Aorta (tissue), 5 donors: Measurements from ENCODE around the gene UBR1. TPM values are rescaled to one million over a fixed set of nuclear protein-coding genes. Genes with fewer than 3 reads are reported as not detected.

Experiments
- ATAC-seq: fragments of 200-7000 bp; cut with Tn5 transposase; one replicate; pipeline ENCODE4 v1.9.1; 2022; ENCODE audit warnings: moderate library complexity; ENCODE audit not compliant: low FRiP score
- DNase-seq, 2 donors: peaks; one replicate each; pipeline ENCODE4 v3.0.0-alpha.2; 2020
- H3K27ac ChIP-seq, 2 donors: one replicate each; pipeline ENCODE4 v1.5.1; 2013; ENCODE audit warnings: low read length in 2 of 2, mild to moderate bottlenecking in 2 of 2, moderate library complexity in 2 of 2, control low read depth in 1 of 2, inconsistent platforms in 1 of 2, low read depth in 1 of 2
- H3K27me3 ChIP-seq, 2 donors: one replicate each; pipeline ENCODE4 v1.6.1; 2013; ENCODE audit warnings: control low read depth in 1 of 2, low read length in 1 of 2, mild to moderate bottlenecking in 1 of 2, moderate library complexity in 1 of 2; ENCODE audit not compliant: insufficient read depth in 2 of 2, control insufficient read depth in 1 of 2
- H3K36me3 ChIP-seq, 2 donors: one replicate each; pipeline ENCODE4 v1.6.1; 2013; ENCODE audit warnings: control low read depth in 1 of 2, low read length in 1 of 2, mild to moderate bottlenecking in 1 of 2; ENCODE audit not compliant: insufficient read depth in 2 of 2, control insufficient read depth in 1 of 2
- H3K4me1 ChIP-seq, 2 donors: one replicate each; pipeline ENCODE4 v1.6.1; 2013; ENCODE audit warnings: low read length in 2 of 2, control low read depth in 1 of 2, mild to moderate bottlenecking in 1 of 2, moderate library complexity in 1 of 2; ENCODE audit not compliant: insufficient read depth in 2 of 2, control insufficient read depth in 1 of 2
- H3K4me3 ChIP-seq, 2 donors: one replicate each; pipeline ENCODE4 v1.5.1; 2013; ENCODE audit warnings: low read length in 2 of 2, control low read depth in 1 of 2, mild to moderate bottlenecking in 1 of 2
- H3K9me3 ChIP-seq: one replicate; pipeline ENCODE4 v1.6.1; 2013; ENCODE audit warnings: mild to moderate bottlenecking, low read length; ENCODE audit not compliant: control insufficient read depth
- WGBS, 2 donors: extraction: QIAGEN DNeasy Blood & Tissue Kit; methylation state at CpG; one replicate each; pipeline ENCODE4 v1.1.7; 2013; 5-methylcytosine and 5-hydroxymethylcytosine counted together
- intact Hi-C, 2 donors: fragments of 100-400 bp; cut with DNase I; formaldehyde crosslinking; loops; one replicate each; pipeline versions ENCODE4 v1.14.2 to v1.15.0; 2022
- polyA plus RNA-seq, 2 donors: library from polyadenylated mRNA; stranded (reverse); fragments of 200-250 nt; gene quantifications; one replicate each; pipeline ENCODE4 v1.2.3, GENCODE V29; 2013
- total RNA-seq, 2 donors: library from RNA; stranded (reverse); fragmentation: NEBNext Ultra II Directional; extraction: Animal tissue kit (Norgen Biotek cat#: 25700); gene quantifications; one replicate each; pipeline ENCODE4 v1.2.1, GENCODE V29; 2021
- donor health status: healthy with polysubstance abuse.
- donor health status: Bipolar disorder and iron deficiency.
- donor health status: DM: no; HTN: no; CAD: no.
- donor health status: DM: no; HTN: no; CAD: no.
- donor health status: DM: yes; HTN: yes; CAD: no.

The UBR1 gene
- total and polyA plus RNA-seq, 4 donors, result 4.0 to 43.7 (median 25.0) TPM

DNA sequence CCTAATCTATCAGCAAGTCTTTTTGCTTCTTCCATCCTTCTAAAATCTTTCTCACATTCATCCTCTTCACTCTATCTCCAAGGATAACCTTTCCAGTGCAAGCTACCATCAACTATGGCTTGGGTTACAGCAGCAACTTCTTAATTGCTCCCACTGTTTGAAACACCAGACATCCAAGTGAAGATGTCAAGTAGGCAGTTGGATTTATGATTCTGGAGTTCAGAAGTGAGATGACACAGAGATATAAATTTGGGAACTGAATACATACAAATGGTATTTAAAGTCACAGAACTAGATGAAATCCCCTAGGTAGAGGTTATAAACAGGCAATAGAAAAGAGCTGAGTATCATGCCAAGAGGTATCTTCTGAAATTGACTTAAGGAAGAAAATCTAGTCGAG is 3.7 kb downstream of the UBR1 start:
- Histone ChIP-seq H3K27ac (no peak overlapping the region), H3K4me3 (no peak overlapping the region), H3K9me3 (no peaks in the 10 kb centered on the region), H3K4me1 (peaks cover 1 to 4% of the 10 kb centered on the region in 2 donors), H3K36me3 (peaks cover 0 to 2% of the 10 kb centered on the region in 2 donors), H3K27me3 (no peaks in the 10 kb centered on the region)
- DNase-seq (no peak), ATAC-seq (no peak)
- intact Hi-C loops, result no loop called here
- WGBS, 2 donors, result 95 to 100% methylated on average over 1 of the region's 1 CpG

DNA sequence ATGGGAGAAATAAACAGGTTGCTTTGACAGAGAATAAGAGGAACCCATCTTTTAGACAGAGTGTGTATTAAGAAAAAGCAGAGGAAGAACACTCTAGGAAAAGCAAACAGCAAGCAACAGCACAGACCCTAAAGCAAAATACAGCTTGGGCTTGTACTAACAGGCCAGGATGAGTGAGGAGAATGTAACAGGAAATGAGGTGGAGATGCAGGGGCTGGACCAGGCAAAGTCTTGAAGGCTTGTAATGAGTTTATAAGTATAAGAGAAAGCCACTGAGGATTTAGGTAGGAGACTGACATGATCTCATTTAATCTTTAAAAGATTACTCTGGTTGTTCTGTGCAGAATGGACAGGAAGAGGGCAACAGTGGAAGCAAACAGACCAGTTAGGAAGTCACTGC is 4.9 kb downstream of the UBR1 start:
- DNase-seq, result no peak
- ATAC-seq, result no peak
- H3K27me3 ChIP-seq, result no peaks in the 10 kb centered on the region
- no peak overlapping the region for H3K4me3 ChIP-seq
- intact Hi-C loops, result no loop called here
- H3K36me3 ChIP-seq, result peaks cover 0 to 2% of the 10 kb centered on the region in 2 donors
- H3K4me1 ChIP-seq, result peaks cover 1 to 4% of the 10 kb centered on the region in 2 donors
- no peaks in the 10 kb centered on the region for H3K9me3 ChIP-seq
- H3K27ac ChIP-seq, result no peak overlapping the region

DNA sequence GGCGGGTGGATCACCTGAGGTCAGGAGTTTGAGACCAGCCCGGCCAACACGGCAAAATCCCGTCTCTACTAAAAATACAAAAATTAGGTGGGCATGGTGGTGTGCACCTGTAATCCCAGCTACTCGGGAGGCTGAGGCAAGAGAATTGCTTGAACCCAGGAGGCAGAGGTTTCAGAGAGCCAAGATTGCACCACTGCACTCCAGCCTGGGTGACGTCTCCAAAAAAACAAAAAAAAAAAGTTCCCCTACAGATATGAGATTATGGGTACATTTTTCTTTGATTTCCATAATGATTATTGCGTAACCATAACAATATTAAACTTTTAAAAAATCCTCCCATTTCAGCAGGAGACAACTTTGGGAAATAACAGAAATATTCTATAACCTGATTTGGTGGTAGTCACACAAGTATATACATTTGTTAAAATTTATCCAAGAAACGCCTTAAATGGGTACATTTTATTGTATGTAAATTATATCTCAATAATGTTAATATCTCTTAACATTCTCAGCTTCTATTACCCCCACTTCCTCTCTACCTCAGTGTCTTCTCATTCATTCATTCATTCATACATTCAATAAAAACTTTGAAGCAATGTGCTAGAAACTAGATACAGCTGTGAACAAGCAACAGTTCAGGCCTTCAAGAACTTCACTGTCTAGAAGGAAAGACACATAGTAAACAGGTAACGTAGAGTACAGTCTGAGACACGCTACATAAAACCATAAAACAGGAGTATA is 6.6 kb downstream of the UBR1 start:
- no peaks in the 10 kb centered on the region for H3K9me3 ChIP-seq
- WGBS, 2 donors, result 97 to 98% methylated on average over 10 of the region's 10 CpGs
- no peak for ATAC-seq
- intact Hi-C loops, result no loop called here
- H3K27me3 ChIP-seq, result no peaks in the 10 kb centered on the region
- H3K4me1 ChIP-seq, result peaks cover under 1 to 1% of the 10 kb centered on the region in 2 donors
- DNase-seq, result no peak
- no peak overlapping the region for H3K4me3 ChIP-seq
- no peak overlapping the region for H3K27ac ChIP-seq
- H3K36me3 ChIP-seq, result peaks cover 0 to 2% of the 10 kb centered on the region in 2 donors

- Histone ChIP-seq H3K9me3 (no peaks in the 10 kb centered on the region), H3K4me1 (peaks cover 0 to 1% of the 10 kb centered on the region in 2 donors), H3K27ac (no peak overlapping the region), H3K4me3 (no peak overlapping the region), H3K27me3 (no peaks in the 10 kb centered on the region), H3K36me3 (peaks cover 0 to 2% of the 10 kb centered on the region in 2 donors)
- intact Hi-C loops, result no loop called here
- 93 to 95% methylated on average over 6 of the region's 6 CpGs for WGBS, 2 donors
- ATAC-seq (no peak), DNase-seq (no peak)
Observed at GRCh38 chr15:43096411-43096810, 9.4 kb downstream of the UBR1 start.

DNA sequence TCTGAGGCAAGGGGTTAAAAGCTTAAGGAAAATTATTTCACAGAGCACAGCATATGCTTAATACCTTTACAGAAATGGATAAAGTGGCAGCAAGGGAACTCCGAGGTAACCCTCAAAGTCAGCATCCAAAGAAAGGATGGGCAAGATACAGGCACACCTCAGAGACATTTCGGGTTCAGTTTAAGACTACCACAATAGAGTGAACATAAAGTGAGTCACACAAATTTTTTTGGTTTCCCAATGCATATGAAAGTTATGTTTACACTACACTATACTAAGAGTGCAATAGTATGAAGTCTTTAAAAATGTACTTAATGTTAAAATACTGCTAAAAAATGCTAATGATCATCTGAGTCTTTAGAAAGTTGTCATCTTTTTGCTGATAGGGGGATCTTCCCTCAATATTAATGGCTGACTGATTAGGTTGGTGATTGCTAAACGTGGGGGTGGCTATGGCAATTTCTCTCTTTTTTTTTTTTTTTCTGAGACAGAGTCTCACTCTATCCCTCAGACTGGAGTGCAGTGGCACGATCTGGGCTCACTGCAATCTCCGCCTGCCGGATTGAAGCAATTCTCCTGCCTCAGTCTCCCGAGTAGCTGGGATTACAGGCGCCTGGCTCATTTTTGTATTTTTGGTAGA is 10.0 kb downstream of the UBR1 start:
- Histone ChIP-seq H3K4me3 (no peak overlapping the region), H3K4me1 (peaks cover 0 to 1% of the 10 kb centered on the region in 2 donors), H3K36me3 (peaks cover 0 to 2% of the 10 kb centered on the region in 2 donors), H3K27me3 (no peaks in the 10 kb centered on the region), H3K9me3 (no peaks in the 10 kb centered on the region), H3K27ac (no peak overlapping the region)
- DNase-seq (no peak), ATAC-seq (no peak)
- WGBS, 2 donors, result 90 to 92% methylated on average over 8 of the region's 8 CpGs
- intact Hi-C loops, result no loop called here

- Histone ChIP-seq H3K4me3 (no peak overlapping the region), H3K36me3 (peaks cover 0 to 2% of the 10 kb centered on the region in 2 donors), H3K4me1 (peaks cover 0 to 1% of the 10 kb centered on the region in 2 donors), H3K9me3 (no peaks in the 10 kb centered on the region), H3K27ac (no peak overlapping the region), H3K27me3 (no peaks in the 10 kb centered on the region)
- ATAC-seq, result no peak
- intact Hi-C loops, result no loop called here
- 0 to 1% methylated on average over 1 of the region's 1 CpG for WGBS, 2 donors
- DNase-seq, result no peak
Observed at GRCh38 chr15:43095243-43095642, 10.6 kb downstream of the UBR1 start.

- intact Hi-C loops, result no loop called here
- ATAC-seq (no peak), DNase-seq (no peak)
- Histone ChIP-seq H3K4me3 (no peak overlapping the region), H3K9me3 (no peaks in the 10 kb centered on the region), H3K4me1 (peaks cover 0 to 1% of the 10 kb centered on the region in 2 donors), H3K27me3 (no peaks in the 10 kb centered on the region), H3K27ac (no peak overlapping the region), H3K36me3 (no peaks in the 10 kb centered on the region)
- 81 to 84% methylated on average over 1 of the region's 1 CpG for WGBS, 2 donors
Observed at GRCh38 chr15:43094416-43095030, 11.3 kb downstream of the UBR1 start.

DNA sequence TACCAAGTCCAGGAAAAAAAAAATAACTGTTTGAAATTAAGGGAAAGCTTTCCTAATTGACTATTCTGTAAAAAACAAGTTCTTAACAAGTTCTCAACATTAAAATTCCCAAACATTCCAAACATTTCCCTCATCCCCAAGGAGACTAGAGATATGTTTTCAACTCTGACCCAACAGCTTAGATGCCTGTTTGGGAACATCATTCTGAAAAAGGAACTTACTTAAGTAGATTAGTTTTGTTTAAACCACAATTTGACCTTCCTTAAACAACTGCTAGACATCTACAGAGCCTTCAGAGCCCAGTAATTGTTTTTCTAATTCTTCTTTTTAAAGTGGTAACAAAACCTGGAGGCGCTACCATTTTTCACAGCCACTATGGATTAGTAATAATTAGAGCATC is 12.8 kb downstream of the UBR1 start:
- ATAC-seq, result no peak
- Histone ChIP-seq H3K27ac (no peak overlapping the region), H3K27me3 (no peaks in the 10 kb centered on the region), H3K36me3 (no peaks in the 10 kb centered on the region), H3K9me3 (no peaks in the 10 kb centered on the region), H3K4me3 (no peak overlapping the region), H3K4me1 (peaks cover 0 to 1% of the 10 kb centered on the region in 2 donors)
- no peak for DNase-seq
- 95 to 97% methylated on average over 1 of the region's 1 CpG for WGBS, 2 donors
- intact Hi-C loops, result no loop called here

GRCh38 chr15:43091859-43092258 is 14.0 kb downstream of the UBR1 start:
- 97 to 99% methylated on average over 4 of the region's 4 CpGs for WGBS, 2 donors
- Histone ChIP-seq H3K4me1 (no peaks in the 10 kb centered on the region), H3K9me3 (no peaks in the 10 kb centered on the region), H3K27me3 (no peaks in the 10 kb centered on the region), H3K4me3 (no peak overlapping the region), H3K27ac (no peak overlapping the region), H3K36me3 (no peaks in the 10 kb centered on the region)
- DNase-seq (no peak), ATAC-seq (no peak)
- intact Hi-C loops, result no loop called here
